Stimulated activated CD8-positive, alpha-beta memory T cell treated with anti-CD3 and anti-CD28 coated beads, Interleukin-2, amount 100 ng/mL, for 1 hour (primary cell): ENCODE measurements around the gene SPN.
"Not testable (repeated sequence)": the region's sequence is repeated elsewhere in the genome, so short reads cannot be mapped to it uniquely, and the experiment has no call there.

Experiments
- DNase-seq, 2 donors: peaks; one replicate each; pipeline ENCODE4 v3.0.0-alpha.2; 2020; ENCODE audit warnings: low read depth in 2 of 2

SPN gene

DNA sequence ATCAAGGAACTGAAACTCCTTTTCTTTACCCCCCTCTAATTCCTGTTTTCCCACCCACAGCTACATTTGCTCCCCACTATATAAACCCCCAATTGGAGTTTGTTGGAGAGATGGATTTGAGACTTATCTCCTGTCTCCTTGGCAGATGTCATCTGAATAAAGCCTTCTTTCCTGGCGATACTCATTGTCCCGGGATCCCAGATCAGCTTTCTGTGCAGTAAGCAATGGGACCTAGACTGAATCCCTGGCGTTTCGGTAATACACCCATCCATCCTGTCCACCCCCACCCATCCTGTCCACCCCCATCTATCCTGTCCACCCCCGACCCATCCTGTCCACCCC, 38.1 kb downstream of the SPN start:
- no peak for DNase-seq

- DNase-seq, result no peak
Measured at GRCh38 chr16:29702269-29702668, 39.2 kb downstream of the SPN start.

DNA sequence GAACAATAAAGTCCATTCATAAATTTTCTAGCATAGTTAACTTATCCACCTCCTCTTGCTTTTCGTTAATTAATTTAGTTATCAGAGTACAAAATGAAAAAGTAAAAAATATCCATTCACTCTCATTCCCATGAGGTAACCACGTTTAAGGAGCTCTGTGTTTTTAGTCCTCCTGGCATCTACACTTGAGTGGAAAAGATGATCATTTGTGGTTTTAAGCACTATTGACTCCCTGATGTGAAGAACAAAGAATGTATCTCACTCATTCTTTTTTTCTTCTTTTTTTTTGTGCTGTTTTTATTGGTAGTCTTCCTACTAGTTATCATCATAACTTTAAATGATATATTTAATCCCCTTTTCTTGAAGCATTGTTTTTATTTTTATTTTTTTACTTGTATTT, 42.0 kb downstream of the SPN start:
- DNase-seq, result no peak

DNA sequence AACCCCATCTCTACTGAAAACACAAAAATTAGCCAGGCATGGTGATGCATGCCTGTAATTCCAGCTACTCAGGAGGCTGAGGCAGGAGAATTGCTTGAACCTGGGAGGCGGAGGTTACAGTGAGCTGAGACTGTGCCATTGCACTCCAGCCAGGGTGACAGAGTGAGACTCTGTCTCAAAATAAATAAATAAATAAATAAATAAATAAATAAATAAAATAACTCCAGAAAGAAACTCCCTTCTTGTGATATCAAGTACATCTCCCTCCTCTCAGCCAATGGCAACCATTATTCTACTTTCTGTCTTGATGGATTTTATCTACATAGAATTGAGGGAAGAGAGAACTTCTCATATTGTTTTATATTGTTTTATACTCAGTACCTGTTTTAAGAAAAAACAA, 44.1 kb downstream of the SPN start:
- not testable (repeated sequence) for DNase-seq

DNA sequence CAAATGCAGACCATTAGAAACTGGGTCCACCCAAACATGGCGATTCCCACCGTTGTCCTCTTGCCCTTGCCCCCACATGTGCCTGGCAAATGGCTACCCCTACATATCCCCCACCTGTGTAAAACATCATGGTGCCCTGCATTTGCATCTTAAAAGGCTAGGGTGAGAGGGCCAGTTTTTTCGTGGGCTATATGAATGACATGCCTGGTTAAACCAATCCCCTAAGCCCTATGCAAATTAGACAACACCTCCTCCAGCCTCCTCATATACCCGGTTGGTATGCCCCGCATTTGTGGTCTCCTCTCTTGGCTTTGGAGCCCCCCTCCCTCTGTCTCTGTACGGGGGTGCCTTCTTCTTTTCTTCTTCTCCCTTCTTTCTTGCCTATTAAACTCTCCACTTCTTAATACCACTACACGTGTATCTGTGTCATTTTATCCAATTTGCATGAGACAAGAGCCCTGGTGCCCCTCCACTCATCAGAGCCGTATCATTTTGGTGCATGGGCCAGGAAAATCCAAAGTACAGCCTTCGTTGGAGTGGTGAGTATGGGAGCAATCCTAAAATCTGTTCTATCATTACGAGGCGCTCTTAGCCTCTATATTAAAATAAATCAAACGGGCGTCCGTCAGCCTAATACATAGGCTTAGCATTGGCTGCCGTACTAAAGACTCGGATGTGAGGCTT, 46.0 kb downstream of the SPN start:
- DNase-seq, result no peak

DNA sequence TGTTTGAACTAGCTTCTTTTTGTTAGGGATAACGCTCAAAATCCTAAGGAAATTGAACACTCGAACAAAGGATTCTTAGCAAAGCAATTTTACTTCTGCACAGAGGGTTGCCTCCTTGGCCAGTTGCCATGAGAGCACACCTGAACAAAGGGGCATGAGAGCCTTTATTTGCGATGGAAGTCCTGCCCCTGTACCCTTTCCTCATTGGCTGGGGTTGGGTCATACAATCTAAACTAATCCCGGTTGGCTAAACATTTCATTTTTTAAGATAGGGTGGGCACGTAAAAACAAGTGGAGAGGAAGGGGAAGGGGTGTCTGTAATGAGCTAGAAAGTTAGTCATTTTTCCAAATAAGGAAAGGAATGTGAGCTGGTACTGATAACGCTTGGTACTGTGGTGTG, 46.6 kb downstream of the SPN start:
- DNase-seq, result not testable (repeated sequence)

- no peak for DNase-seq
Measured at GRCh38 chr16:29710227-29711219, 47.5 kb downstream of the SPN start.

GRCh38 chr16:29712809-29713208, 49.8 kb downstream of the SPN start:
- DNase-seq, result no peak

- no peak for DNase-seq
Measured at GRCh38 chr16:29714396-29714795, 51.3 kb downstream of the SPN start.

DNA sequence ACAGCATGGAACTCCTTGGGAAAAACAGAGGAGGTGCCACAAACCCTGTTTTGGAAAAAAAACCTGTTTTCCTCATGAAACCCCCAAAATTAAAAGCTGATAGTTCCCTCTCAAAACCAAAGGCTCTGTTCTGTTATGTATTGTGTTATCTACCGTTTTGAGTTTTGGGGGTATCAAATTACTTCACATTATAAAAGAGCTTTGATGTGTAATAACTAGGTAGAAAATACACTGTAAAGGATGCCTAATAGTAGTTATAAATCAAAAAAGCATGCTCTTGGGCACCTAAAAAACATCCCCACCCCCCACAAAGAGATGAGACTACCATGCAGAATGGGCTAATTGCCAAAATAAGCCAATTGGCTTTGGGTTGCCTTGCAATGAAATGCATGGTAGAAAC, 51.9 kb downstream of the SPN start:
- DNase-seq, result no peak

GRCh38 chr16:29717113-29717512, 54.1 kb downstream of the SPN start:
- DNase-seq, result no peak

DNA sequence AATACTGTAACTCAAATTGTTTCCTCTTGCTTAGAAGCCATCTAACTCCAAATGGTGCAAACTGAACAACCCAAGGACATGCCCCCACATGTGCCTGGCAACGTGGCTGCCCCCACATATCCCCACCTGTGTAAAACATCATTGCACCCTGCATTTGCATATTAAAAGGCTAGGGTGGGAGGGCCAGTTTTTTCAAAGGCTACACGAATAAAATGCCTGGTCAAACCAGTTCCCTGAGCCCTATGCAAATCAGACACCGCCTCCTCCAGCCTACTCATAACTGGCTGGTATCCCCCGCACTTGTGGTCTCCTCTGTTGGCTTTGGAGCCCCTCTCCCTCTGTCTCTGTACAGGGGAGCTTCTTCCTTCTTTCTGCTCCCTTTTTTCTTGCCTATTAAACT, 56.0 kb downstream of the SPN start:
- no peak for DNase-seq
